NCI-H510A (cell line): Measurements from ENCODE around the gene CHRNA10.

Experiments
- DNase-seq: peaks from one replicate; lab custom pipeline; 2025; lab: John Stamatoyannopoulos, UW

CHRNA10 gene

GRCh38 chr11:3632070-3632660, 39.0 kb downstream of the CHRNA10 start:
- DNase-seq = no peak

- DNase-seq = no peak
These were observed 39.9 kb downstream of the CHRNA10 start for GRCh38 chr11:3631331-3631730.

- no peak for DNase-seq
These were observed 43.9 kb downstream of the CHRNA10 start for GRCh38 chr11:3627291-3627690.

- no peak for DNase-seq
These were observed 44.8 kb downstream of the CHRNA10 start for GRCh38 chr11:3626250-3626960.

- DNase-seq = no peak
These were observed 47.3 kb downstream of the CHRNA10 start for GRCh38 chr11:3623767-3624458.

GRCh38 chr11:3623121-3623520, 48.1 kb downstream of the CHRNA10 start:
- DNase-seq = no peak

- DNase-seq = no peak
These were observed 48.7 kb downstream of the CHRNA10 start for GRCh38 chr11:3622521-3622920.

- DNase-seq = no peak
These were observed 53.2 kb downstream of the CHRNA10 start for GRCh38 chr11:3617990-3618389.

- no peak for DNase-seq
These were observed 54.3 kb downstream of the CHRNA10 start for GRCh38 chr11:3616721-3617460.

- DNase-seq = no peak
These were observed 55.2 kb downstream of the CHRNA10 start for GRCh38 chr11:3615998-3616397.
